K562 (cell line): ENCODE data around the gene WDR91. TPM values are rescaled to one million over a fixed set of nuclear protein-coding genes. Genes with fewer than 3 reads are reported as not detected.
A peak's percentile ranks its signal among the peaks of the same experiment; 100 is the strongest.

Experiments used
- CBX8 ChIP-seq: fragments of 200-600 bp; sonication (generic); IDR thresholded peaks from 2 replicates; pipeline ENCODE4 v1.6.1; 2012; ENCODE audit warnings: borderline replicate concordance, mixed run types, low read depth, mild to moderate bottlenecking, moderate library complexity, mixed read lengths, low read length, control low read depth, inconsistent platforms; ENCODE audit not compliant: poor library complexity, severe bottlenecking; ENCODE audit errors: extremely low read depth
- CREBBP ChIP-seq: IDR thresholded peaks from one replicate; pipeline ENCODE4 v1.6.1; 2012; ENCODE audit warnings: low read depth, mild to moderate bottlenecking, control low read depth, inconsistent platforms, low read length
- FOXA3 ChIP-seq, 2 experiments: fragments of 450-650 bp in 1 of 2; sonication (generic) in 1 of 2; formaldehyde crosslinking; IDR thresholded peaks in 1 of 2; conservative IDR thresholded peaks in 1 of 2; 2 replicates each; pipeline versions ENCODE4 v1.4.0 to v1.8.0; 2020 to 2022; ENCODE audit warnings: mild to moderate bottlenecking in 2 of 2, missing genetic modification reagents in 1 of 2
- MYBL2 ChIP-seq, 2 experiments: fragments of 450-650 bp in 1 of 2; sonication (generic) in 1 of 2; formaldehyde crosslinking in 1 of 2; IDR thresholded peaks; 2 replicates each; pipeline versions ENCODE4 v1.6.1 to v1.8.1; 2017 to 2022; ENCODE audit warnings: borderline replicate concordance in 1 of 2, inconsistent platforms in 1 of 2, low read depth in 1 of 2, mild to moderate bottlenecking in 1 of 2, missing genetic modification reagents in 1 of 2, moderate library complexity in 1 of 2
- POLR2A ChIP-seq: fragments of 450-650 bp; conservative IDR thresholded peaks from 2 replicates; pipeline ENCODE4 v1.6.1; 2016
- POLR2G ChIP-seq: fragments of 200-400 bp; formaldehyde crosslinking; IDR thresholded peaks from 2 replicates; pipeline ENCODE4 v1.6.1; 2017; ENCODE audit warnings: low read depth, mild to moderate bottlenecking, antibody characterized with exemption, low read length, moderate library complexity
- RBFOX2 ChIP-seq: fragments of 200-400 bp; formaldehyde crosslinking; IDR thresholded peaks from 2 replicates; pipeline ENCODE4 v1.6.1; 2017; ENCODE audit warnings: low read depth, mild to moderate bottlenecking, low read length, moderate library complexity
- RBM22 ChIP-seq: fragments of 200-400 bp; formaldehyde crosslinking; IDR thresholded peaks from 2 replicates; pipeline ENCODE4 v1.6.1; 2018; ENCODE audit warnings: low read length, low read depth; ENCODE audit not compliant: poor library complexity, severe bottlenecking
- SUPT5H ChIP-seq: fragments of 450-650 bp; IDR thresholded peaks from 2 replicates; pipeline ENCODE4 v1.6.1; 2016
- XRCC4 ChIP-seq: IDR thresholded peaks from one replicate; pipeline ENCODE4 v1.6.1; 2011; ENCODE audit not compliant: insufficient read depth, insufficient read length; ENCODE audit errors: extremely low read depth
- ZNF146 ChIP-seq: IDR thresholded peaks from one replicate; pipeline ENCODE4 v1.6.1; 2018; ENCODE audit warnings: missing compliant biosample characterization; ENCODE audit not compliant: unreplicated experiment
- polyA plus RNA-seq, 8 experiments: library from polyadenylated mRNA; depleted of rRNA in 4 of 8; stranded (reverse) in 5 of 8; unstranded in 3 of 8; fragments of >200 nt; fragmentation: Nextera tagmentation in 2 of 8; fragmentation: Illumina TruSeq in 1 of 8; extraction: Ambion mirVana in 2 of 8; extraction: Trizol in 1 of 8; gene quantifications; 2 replicates each; pipeline versions ENCODE4 v1.2.1 to v1.2.3, GENCODE V29; 2011 to 2014; ENCODE audit warnings: inconsistent platforms in 1 of 8, missing spikeins in 1 of 8
- total RNA-seq, 7 experiments: library from RNA; depleted of rRNA in 6 of 7; stranded (reverse); fragments of >200 nt in 6 of 7; fragmentation: Illumina TruSeq in 2 of 7; extraction: Trizol in 2 of 7; gene quantifications; 2 replicates each; pipeline versions ENCODE4 v1.2.1 to v1.2.3, GENCODE V29; 2011 to 2021; ENCODE audit warnings: low replicate concordance in 1 of 7
- TF ChIP-seq, protein P1 (sequence below), 2 experiments: fragments of 450-650 bp; IDR thresholded peaks; 2 replicates each; pipeline ENCODE4 v1.6.1; 2016

The WDR91 gene
- total and polyA plus RNA-seq, 9 of the 15 experiments (the other 6 are each of a cell fraction or from before 2014, with no cell fraction given), result 1.9 to 18.2 (median 9.8) TPM

DNA sequence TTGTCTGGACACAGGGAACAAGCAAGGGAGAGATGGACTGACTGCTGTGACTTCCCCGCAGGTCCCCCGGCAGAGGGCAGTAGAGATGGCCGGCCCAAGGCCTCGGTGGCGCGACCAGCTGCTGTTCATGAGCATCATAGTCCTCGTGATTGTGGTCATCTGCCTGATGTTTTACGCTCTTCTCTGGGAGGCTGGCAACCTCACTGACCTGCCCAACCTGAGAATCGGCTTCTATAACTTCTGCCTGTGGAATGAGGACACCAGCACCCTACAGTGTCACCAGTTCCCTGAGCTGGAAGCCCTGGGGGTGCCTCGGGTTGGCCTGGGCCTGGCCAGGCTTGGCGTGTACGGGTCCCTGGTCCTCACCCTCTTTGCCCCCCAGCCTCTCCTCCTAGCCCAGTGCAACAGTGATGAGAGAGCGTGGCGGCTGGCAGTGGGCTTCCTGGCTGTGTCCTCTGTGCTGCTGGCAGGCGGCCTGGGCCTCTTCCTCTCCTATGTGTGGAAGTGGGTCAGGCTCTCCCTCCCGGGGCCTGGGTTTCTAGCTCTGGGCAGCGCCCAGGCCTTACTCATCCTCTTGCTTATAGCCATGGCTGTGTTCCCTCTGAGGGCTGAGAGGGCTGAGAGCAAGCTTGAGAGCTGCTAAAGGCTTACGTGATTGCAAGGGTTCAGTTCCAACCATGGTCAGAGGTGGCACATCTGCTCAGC lies 46.8 kb downstream of the WDR91 start (continued):
- TF ChIP-seq CBX8 (no peak), RBFOX2 (peak; percentile 72), XRCC4 (no peak), POLR2A (peak; percentile 63; the same call in 1 of the 2 replicates), MYBL2 (IDR thresholded peaks at IDR 0.05; ENCODE audit: low read depth) (no peak), MYBL2 (CRISPR knock-in tag; IDR thresholded peaks at IDR 0.05; ENCODE audit: borderline replicate concordance) (no peak), CREBBP (no peak), FOXA3 (CRISPR knock-in tag; conservative IDR thresholded peaks at IDR 0.05 in 1 of 2, IDR thresholded peaks at IDR 0.05 in 1 of 2) (no peak), ZNF146 (peak; percentile 4), POLR2G (peak; percentile 82), RBM22 (peak; percentile 82), SUPT5H (peak; percentile 59)
- TF ChIP-seq, protein P1, sequence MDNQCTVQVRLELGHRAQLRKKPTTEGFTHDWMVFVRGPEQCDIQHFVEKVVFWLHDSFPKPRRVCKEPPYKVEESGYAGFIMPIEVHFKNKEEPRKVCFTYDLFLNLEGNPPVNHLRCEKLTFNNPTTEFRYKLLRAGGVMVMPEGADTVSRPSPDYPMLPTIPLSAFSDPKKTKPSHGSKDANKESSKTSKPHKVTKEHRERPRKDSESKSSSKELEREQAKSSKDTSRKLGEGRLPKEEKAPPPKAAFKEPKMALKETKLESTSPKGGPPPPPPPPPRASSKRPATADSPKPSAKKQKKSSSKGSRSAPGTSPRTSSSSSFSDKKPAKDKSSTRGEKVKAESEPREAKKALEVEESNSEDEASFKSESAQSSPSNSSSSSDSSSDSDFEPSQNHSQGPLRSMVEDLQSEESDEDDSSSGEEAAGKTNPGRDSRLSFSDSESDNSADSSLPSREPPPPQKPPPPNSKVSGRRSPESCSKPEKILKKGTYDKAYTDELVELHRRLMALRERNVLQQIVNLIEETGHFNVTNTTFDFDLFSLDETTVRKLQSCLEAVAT (IDR thresholded peaks at IDR 0.05), result no peak
